Neural crest cell (in vitro differentiated cells): ENCODE data around the gene OR8D2. TPM values are rescaled to one million over a fixed set of nuclear protein-coding genes. Genes with fewer than 3 reads are reported as not detected.

Experiments
- DNase-seq: peaks from one replicate; pipeline ENCODE4 v3.0.0; 2021; ENCODE audit warnings: low read depth, mixed read lengths, low spot score
- H3K27ac Mint-ChIP-seq: one replicate; pipeline ENCODE4 v1.8.0; 2021; ENCODE audit warnings: mild to moderate bottlenecking, mixed read lengths; ENCODE audit not compliant: unreplicated experiment
- H3K27me3 Mint-ChIP-seq: 2 replicates; pipeline ENCODE4 v1.8.0; 2021; ENCODE audit warnings: low read depth, mild to moderate bottlenecking, mixed read lengths
- H3K36me3 Mint-ChIP-seq: 2 replicates; pipeline ENCODE4 v1.8.0; 2021; ENCODE audit warnings: low read depth, mild to moderate bottlenecking, mixed read lengths
- H3K4me1 Mint-ChIP-seq: 2 replicates; pipeline ENCODE4 v1.8.0; 2021; ENCODE audit warnings: mixed read lengths
- H3K4me3 Mint-ChIP-seq: one replicate; pipeline ENCODE4 v1.8.0; 2021; ENCODE audit warnings: mild to moderate bottlenecking, mixed read lengths
- H3K9me3 Mint-ChIP-seq: 2 replicates; pipeline ENCODE4 v1.8.0; 2021; ENCODE audit warnings: mixed read lengths
- CTCF ChIP-seq: fragments of 200-600 bp; sonication (generic); conservative IDR thresholded peaks from 2 replicates; pipeline ENCODE4 v1.5.0; 2021; ENCODE audit warnings: antibody characterized with exemption, mild to moderate bottlenecking
- total RNA-seq: library from RNA; stranded (reverse); gene quantifications from 2 replicates; pipeline ENCODE4 v1.2.1, GENCODE V29; 2021

Gene OR8D2
- total RNA-seq, 1 donor from 2014 or later = not detected

DNA sequence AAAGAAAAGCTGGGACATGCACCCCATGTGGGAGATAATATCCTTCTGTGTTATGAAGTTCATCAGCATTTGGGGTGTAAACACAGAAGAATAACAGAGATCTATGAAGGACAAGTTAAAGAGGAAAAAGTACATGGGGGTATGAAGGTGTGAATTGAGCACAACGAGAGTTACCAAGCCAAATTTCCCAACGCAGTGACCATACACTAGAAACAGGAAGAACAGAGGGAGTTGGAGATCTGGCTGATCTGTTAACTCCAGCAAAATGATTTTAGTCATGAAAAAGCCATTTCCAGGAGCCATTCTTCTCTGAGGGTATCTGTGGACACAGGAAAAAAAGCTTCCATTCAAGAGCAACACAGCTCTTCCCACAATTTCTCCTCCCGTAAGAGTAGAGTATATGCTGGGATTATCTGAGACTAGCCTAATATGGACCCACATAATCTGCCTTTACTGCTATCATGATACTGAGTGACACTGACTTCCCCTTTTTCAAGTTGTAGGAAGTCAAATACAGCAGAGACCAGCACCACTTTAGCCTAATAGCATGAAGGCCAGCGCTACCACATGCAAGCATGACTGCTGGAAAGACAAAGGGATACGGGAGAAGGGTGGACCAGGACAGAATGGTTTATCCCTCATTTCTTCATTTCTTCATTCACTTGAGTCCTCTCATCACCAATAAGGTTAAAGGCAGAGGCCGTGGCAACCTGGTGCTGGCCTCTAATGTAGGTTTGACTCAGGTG is 19.6 kb upstream of the OR8D2 start:
- Mint-ChIP-seq H3K4me1 (no peaks in the 10 kb centered on the region), H3K27ac (no peak overlapping the region), H3K9me3 (peaks cover 2% of the 10 kb centered on the region), H3K4me3 (no peak overlapping the region), H3K36me3 (no peaks in the 10 kb centered on the region), H3K27me3 (no peaks in the 10 kb centered on the region)
- DNase-seq = no peak
- no peak for TF ChIP-seq CTCF

DNA sequence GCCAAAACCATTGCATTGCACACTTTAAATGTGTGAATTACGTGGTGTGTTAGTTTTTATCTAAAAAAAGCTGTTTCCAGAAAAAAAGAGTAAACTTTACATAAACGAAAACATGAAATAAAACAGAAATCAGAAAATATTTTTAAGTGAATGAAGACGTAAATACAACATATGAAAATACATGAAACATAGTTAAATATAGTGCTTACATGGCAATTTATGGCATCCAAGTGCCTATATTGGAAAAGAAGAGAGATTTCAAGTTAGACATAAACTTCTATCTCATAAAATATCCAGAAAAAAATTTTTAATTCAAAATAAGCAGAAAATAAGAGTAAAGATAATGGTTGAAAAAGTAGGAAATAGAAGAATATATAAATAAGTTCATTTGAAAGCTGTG is 11.9 kb upstream of the OR8D2 start:
- TF ChIP-seq CTCF = no peak
- Mint-ChIP-seq H3K36me3 (no peaks in the 10 kb centered on the region), H3K27ac (no peak overlapping the region), H3K27me3 (peaks cover 14% of the 10 kb centered on the region), H3K4me3 (no peak overlapping the region), H3K9me3 (peaks cover 3% of the 10 kb centered on the region), H3K4me1 (no peaks in the 10 kb centered on the region)
- no peak for DNase-seq

GRCh38 chr11:124329787-124330478 is 9.9 kb upstream of the OR8D2 start:
- DNase-seq = no peak
- Mint-ChIP-seq H3K27ac (no peak overlapping the region), H3K4me3 (no peak overlapping the region), H3K9me3 (peaks cover 3% of the 10 kb centered on the region), H3K27me3 (peaks cover 16% of the 10 kb centered on the region), H3K4me1 (no peaks in the 10 kb centered on the region), H3K36me3 (no peaks in the 10 kb centered on the region)
- TF ChIP-seq CTCF = no peak

DNA sequence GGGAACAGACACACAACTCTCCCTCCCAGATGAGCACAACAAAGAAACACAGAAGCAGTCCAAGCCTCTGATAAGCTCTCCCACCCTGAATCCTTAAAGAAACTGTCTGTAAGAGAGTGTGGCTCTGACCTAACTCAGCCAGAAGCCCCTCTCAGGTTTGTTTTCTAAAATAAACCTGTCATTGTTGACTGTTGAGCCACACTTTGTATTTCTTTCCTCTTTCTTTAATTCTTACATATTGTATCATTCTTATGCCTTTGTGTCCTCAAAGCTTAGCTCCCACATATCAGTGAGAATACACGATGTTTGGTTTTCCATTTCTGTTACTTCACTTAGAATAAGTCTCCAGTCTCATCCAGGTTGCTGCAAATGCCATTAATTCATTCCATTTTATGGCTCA is 7.8 kb upstream of the OR8D2 start:
- Mint-ChIP-seq H3K27me3 (peaks cover 23% of the 10 kb centered on the region), H3K9me3 (peaks cover 3% of the 10 kb centered on the region), H3K36me3 (no peaks in the 10 kb centered on the region), H3K27ac (no peak overlapping the region), H3K4me3 (no peak overlapping the region), H3K4me1 (no peaks in the 10 kb centered on the region)
- no peak for TF ChIP-seq CTCF
- DNase-seq = no peak

DNA sequence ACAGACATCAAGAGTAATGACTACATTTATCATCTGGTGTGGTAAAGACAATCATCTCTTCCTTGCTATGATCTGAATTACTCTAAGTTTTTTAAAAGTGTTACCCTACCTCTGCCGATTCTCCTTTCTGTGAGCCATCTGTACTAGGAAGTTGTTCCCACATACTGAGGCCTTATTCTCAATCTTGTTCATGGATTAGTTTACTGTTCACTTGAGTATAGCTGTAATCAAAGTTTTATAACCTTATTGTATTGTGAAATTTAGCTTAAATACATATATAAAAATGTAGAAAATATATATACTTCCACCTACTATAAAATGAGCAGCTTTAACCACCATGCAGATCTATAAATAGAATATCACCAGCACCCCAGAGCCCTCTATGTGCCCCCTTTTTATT is 2.4 kb upstream of the OR8D2 start:
- Mint-ChIP-seq H3K4me1 (no peaks in the 10 kb centered on the region), H3K9me3 (no peaks in the 10 kb centered on the region), H3K36me3 (no peaks in the 10 kb centered on the region), H3K27me3 (peaks cover 32% of the 10 kb centered on the region), H3K27ac (no peak overlapping the region), H3K4me3 (no peak overlapping the region)
- DNase-seq = no peak
- TF ChIP-seq CTCF = no peak
